ENCODE data around the gene SFMBT2. TPM values are rescaled to one million over a fixed set of nuclear protein-coding genes. Genes with fewer than 3 reads are reported as not detected.

Gene SFMBT2
- total and polyA plus RNA-seq, 4 donors = 15.3 to 23.8 (median 17.1) TPM

DNA sequence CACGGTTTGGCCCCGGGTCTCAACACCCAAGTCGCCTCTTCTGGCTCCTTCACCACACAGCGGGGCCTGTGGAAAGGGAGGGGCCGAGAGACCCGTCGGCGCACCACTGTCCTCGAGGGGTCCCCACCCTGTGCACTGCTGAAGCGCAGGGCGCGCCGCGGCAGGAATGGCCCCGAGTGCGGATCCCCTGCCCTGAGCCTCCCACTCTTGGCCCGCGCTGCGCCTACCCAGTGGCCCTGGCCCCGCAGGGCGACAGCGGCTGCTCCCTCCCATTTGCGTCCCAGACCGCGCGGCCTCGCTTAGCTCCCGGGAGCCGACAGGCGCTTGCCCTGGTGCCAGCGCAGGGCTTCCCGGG lies 2.1 kb upstream of the SFMBT2 start:
- Histone ChIP-seq H3K4me3 (ENCODE audit: low read depth, low read length) (peak overlapping the region; percentile 74), H3K4me1 (ENCODE audit: control insufficient read depth, insufficient read depth, low read length) (peaks cover 38% of the 10 kb centered on the region), H3K27ac (ENCODE audit: low read depth, low read length) (peak overlapping the region; percentile 52), H3K9me3 (ENCODE audit: control insufficient read depth, insufficient read depth, low read length) (no peaks in the 10 kb centered on the region), H3K36me3 (ENCODE audit: control insufficient read depth, insufficient read depth, low read length) (no peaks in the 10 kb centered on the region), H3K27me3 (ENCODE audit: control insufficient read depth, insufficient read depth, low read length) (peaks cover 29% of the 10 kb centered on the region)
- peak in 1 of 6 donors; percentile 22 for DNase-seq (ENCODE audit: low read depth in 4 of 6, low spot score in 6 of 6)
- 1% methylated on average over 20 of the region's 32 CpGs for WGBS (ENCODE audit: insufficient coverage)

DNA sequence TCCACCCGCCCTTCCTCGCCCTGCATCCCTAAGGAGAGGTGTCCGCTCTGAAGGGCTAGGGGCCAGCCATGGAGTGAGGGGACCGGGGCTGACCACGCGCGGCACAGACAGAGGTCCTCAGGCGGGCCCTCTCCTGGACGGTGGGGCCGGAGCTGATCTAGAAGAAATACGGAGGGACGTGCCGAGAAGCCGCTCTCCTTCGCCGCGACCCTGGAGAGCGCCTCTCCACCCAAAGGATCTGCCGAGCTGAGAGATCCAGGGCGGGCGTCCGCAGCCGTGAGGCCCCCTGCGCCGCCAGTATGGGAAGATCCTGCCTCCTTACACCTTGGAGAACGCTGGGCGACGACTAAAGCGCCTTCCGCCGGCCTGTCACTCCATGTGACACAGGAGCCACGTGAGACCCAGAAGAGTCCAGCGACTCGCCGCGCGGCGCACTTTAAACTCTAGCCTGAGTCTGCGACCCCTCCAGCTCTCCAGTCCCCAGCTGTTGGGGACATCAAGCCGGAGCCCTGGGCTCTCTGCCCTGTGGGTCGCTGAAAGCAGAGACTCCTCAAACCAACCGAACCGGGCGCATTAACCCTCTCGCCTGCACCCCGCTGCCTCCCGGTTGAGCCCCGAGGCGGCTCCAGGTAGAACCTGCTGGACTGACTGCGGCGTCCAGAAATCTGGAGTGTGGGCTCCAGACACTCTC lies 1.5 kb upstream of the SFMBT2 start:
- H3K27me3 ChIP-seq (ENCODE audit: control insufficient read depth, insufficient read depth, low read length) = peaks cover 29% of the 10 kb centered on the region
- peak overlapping the region; percentile 52 for H3K27ac ChIP-seq (ENCODE audit: low read depth, low read length)
- H3K9me3 ChIP-seq (ENCODE audit: control insufficient read depth, insufficient read depth, low read length) = no peaks in the 10 kb centered on the region
- peaks cover 43% of the 10 kb centered on the region for H3K4me1 ChIP-seq (ENCODE audit: control insufficient read depth, insufficient read depth, low read length)
- H3K4me3 ChIP-seq (ENCODE audit: low read depth, low read length) = peak overlapping the region; percentile 74
- DNase-seq (ENCODE audit: low read depth in 4 of 6, low spot score in 6 of 6) = peak in 2 of 6 donors; percentile 62 to 72
- peaks cover under 1% of the 10 kb centered on the region for H3K36me3 ChIP-seq (ENCODE audit: control insufficient read depth, insufficient read depth, low read length)
- WGBS (ENCODE audit: insufficient coverage) = 1% methylated on average over 51 of the region's 51 CpGs

DNA sequence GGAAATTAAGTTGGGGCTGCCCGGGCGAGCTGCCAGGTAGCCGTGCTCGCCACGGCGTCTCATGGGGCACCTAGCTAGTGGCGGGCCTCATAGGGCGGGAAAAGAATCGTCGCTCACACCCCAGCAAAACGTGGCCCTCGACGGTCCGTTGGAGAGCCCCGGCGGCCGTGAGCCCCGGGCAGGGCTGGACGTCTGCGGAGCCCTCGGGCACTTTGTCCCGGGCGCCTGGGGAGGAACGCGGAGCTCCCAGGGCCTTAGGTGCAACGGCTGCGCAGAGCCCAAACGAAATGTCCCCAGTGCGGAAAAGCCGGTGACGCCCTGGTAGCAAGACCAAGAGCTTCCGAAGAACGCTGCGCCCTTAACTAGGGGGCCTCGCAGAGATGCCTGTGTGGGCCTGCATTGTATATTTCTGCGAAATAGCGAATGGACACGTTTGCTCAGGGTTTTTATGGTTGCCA lies 866 bp upstream of the SFMBT2 start:
- 3% methylated on average over 35 of the region's 38 CpGs for WGBS (ENCODE audit: insufficient coverage)
- H3K4me1 ChIP-seq (ENCODE audit: control insufficient read depth, insufficient read depth, low read length) = peaks cover 48% of the 10 kb centered on the region
- peak in 2 of 6 donors; percentile 30 to 37 for DNase-seq (ENCODE audit: low read depth in 4 of 6, low spot score in 6 of 6)

DNA sequence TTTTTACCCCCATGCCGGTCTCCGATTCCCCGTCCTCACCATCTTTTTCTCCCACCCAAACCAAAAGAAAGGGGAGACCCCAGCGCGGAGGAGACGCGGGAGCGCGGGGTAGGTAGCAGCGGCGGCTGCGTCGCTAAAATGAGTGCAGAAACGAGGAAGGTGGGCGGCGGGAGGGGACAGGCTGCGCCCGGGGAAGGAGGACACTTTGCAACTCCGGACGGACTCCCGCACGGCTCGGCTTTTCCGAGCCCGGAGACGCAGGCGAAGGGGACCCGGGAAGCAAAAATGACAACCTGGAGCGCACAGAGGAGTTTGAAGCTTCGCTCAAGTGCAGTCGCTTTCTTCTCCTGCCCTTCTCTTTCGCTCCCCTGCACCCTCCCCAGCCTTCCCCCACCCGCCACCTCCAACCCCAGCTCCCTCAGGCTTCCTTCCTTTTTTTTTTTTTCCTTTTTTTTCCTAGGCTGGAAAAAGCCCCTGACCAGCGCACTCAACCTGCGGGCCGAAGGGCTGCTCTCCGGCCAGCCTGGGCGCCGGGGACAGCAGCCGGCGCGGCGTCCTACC lies 453 bp downstream of the SFMBT2 start:
- peaks cover 3% of the 10 kb centered on the region for H3K36me3 ChIP-seq (ENCODE audit: control insufficient read depth, insufficient read depth, low read length)
- peak overlapping the region; percentile 72 for H3K27ac ChIP-seq (ENCODE audit: low read depth, low read length)
- DNase-seq (ENCODE audit: low read depth in 4 of 6, low spot score in 6 of 6) = peak in 2 of 6 donors; percentile 65 to 66
- H3K4me3 ChIP-seq (ENCODE audit: low read depth, low read length) = peak overlapping the region; percentile 74
- 0% methylated on average over 39 of the region's 43 CpGs for WGBS (ENCODE audit: insufficient coverage)
- H3K4me1 ChIP-seq (ENCODE audit: control insufficient read depth, insufficient read depth, low read length) = peaks cover 49% of the 10 kb centered on the region
- H3K9me3 ChIP-seq (ENCODE audit: control insufficient read depth, insufficient read depth, low read length) = no peaks in the 10 kb centered on the region
- peaks cover 29% of the 10 kb centered on the region for H3K27me3 ChIP-seq (ENCODE audit: control insufficient read depth, insufficient read depth, low read length)

More for the DNA sequence above, 866 bp upstream of the SFMBT2 start:
- H3K27me3 ChIP-seq (ENCODE audit: control insufficient read depth, insufficient read depth, low read length) = peaks cover 29% of the 10 kb centered on the region
- peaks cover 3% of the 10 kb centered on the region for H3K36me3 ChIP-seq (ENCODE audit: control insufficient read depth, insufficient read depth, low read length)
- H3K9me3 ChIP-seq (ENCODE audit: control insufficient read depth, insufficient read depth, low read length) = no peaks in the 10 kb centered on the region
- peak overlapping the region; percentile 74 for H3K4me3 ChIP-seq (ENCODE audit: low read depth, low read length)
- no peak overlapping the region for H3K27ac ChIP-seq (ENCODE audit: low read depth, low read length)

DNA sequence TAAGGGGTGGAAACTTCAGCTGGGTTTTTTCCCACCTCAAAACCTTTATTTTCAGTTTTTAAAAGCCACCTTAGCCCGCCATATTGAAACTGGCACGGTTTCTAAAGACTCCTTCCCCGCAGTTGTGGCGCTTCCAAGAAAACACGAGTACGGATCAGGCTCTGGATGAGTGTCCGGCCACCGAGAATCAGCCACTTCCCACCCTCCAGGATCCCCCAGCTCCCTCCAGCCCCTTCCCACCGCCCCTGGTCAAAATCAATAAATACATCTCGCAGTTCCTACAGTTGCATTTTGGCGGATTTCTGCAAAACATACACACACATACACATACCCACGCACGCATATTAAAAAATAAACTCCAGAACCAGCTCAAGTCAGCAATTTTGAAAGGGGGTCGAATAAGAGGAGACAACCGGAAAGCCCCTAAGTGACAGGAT lies 1.1 kb downstream of the SFMBT2 start:
- DNase-seq (ENCODE audit: low read depth in 4 of 6, low spot score in 6 of 6) = peak in 3 of 6 donors; percentile 49 to 67 (median 65)
- Histone ChIP-seq H3K27me3 (ENCODE audit: control insufficient read depth, insufficient read depth, low read length) (peaks cover 29% of the 10 kb centered on the region), H3K27ac (ENCODE audit: low read depth, low read length) (peak overlapping the region; percentile 79), H3K4me3 (ENCODE audit: low read depth, low read length) (peak overlapping the region; percentile 74), H3K36me3 (ENCODE audit: control insufficient read depth, insufficient read depth, low read length) (peaks cover 3% of the 10 kb centered on the region), H3K9me3 (ENCODE audit: control insufficient read depth, insufficient read depth, low read length) (no peaks in the 10 kb centered on the region), H3K4me1 (ENCODE audit: control insufficient read depth, insufficient read depth, low read length) (peaks cover 49% of the 10 kb centered on the region)
- WGBS (ENCODE audit: insufficient coverage) = under 1% methylated on average over 9 of the region's 15 CpGs

DNA sequence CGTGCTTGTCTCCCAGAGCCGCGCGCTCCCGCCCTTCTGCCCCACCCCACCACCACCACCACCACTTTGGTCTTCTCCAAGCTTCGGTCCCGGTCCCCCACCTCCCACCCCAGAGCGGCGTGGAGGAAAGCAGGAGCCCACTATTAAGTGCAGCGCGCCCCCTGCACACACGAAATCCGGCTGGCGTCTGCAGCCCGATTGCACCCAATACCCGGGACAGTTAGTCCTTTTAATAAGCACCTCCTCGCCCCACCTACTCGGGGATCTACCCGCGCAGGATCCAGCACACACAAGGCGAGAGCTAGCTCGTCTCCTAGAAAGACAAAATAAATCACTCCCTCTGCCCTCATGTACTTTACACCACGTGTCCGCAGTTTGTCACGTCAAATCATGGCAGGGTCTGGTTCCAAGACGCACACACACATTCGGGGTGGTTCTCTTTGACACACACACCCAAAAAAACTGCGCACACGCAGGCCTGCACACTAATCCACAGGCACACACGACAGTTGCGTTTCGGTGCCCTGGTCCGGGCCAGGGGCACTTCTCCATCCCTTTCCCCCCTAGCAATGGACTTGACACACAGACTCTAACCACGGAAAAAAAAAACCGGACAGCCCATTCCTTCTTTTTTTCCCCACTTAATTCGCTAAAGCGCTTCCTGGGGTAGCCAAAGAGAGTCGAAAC lies 1.6 kb downstream of the SFMBT2 start:
- Histone ChIP-seq H3K27me3 (ENCODE audit: control insufficient read depth, insufficient read depth, low read length) (peaks cover 29% of the 10 kb centered on the region), H3K4me3 (ENCODE audit: low read depth, low read length) (peak overlapping the region; percentile 74), H3K4me1 (ENCODE audit: control insufficient read depth, insufficient read depth, low read length) (peaks cover 49% of the 10 kb centered on the region), H3K27ac (ENCODE audit: low read depth, low read length) (peak overlapping the region; percentile 79), H3K9me3 (ENCODE audit: control insufficient read depth, insufficient read depth, low read length) (no peaks in the 10 kb centered on the region), H3K36me3 (ENCODE audit: control insufficient read depth, insufficient read depth, low read length) (peaks cover 3% of the 10 kb centered on the region)
- 0% methylated on average over 32 of the region's 38 CpGs for WGBS (ENCODE audit: insufficient coverage)
- DNase-seq (ENCODE audit: low read depth in 4 of 6, low spot score in 6 of 6) = peak in 4 of 6 donors; percentile 56 to 78 (median 66)

DNA sequence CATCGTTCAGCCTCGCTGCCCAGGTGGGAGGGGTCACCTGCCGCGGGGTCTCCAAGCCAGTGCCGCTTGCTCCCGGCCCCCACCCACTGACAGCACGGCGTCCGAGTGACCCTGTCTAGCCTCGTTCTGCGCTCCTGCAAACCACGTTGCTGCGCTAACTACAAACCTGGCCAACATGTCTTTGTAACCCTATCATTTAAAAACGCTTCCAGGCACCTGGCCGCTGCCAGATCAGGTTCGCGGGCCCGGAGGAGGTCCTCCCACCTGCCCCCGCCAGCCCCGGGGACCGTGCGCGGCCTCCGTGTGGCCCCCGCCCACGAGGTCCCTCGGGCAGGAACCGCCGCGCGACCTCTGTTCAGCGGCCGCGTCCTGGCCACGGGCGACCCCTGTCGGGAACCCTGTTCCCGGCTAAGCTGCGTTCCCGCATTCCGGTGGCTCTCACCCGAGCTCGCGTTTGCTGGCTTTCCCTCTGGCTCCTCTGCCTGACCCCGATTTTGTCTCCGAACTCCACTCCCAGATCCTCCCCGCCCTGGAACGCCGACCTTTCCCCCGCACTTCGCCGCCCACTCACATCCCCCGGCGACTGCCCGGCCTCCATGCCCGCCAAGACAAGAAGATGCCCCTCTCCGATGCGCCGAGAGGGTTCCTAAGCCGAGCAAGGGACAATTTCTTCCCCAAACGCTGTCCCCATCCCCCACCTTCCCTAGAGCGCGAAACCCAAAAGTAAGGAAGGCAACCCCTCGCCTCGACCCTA lies 2.4 kb downstream of the SFMBT2 start:
- under 1% methylated on average over 63 of the region's 65 CpGs for WGBS (ENCODE audit: insufficient coverage)
- Histone ChIP-seq H3K4me3 (ENCODE audit: low read depth, low read length) (peak overlapping the region; percentile 74), H3K4me1 (ENCODE audit: control insufficient read depth, insufficient read depth, low read length) (peaks cover 49% of the 10 kb centered on the region), H3K36me3 (ENCODE audit: control insufficient read depth, insufficient read depth, low read length) (peaks cover 3% of the 10 kb centered on the region), H3K9me3 (ENCODE audit: control insufficient read depth, insufficient read depth, low read length) (no peaks in the 10 kb centered on the region), H3K27me3 (ENCODE audit: control insufficient read depth, insufficient read depth, low read length) (peaks cover 25% of the 10 kb centered on the region), H3K27ac (ENCODE audit: low read depth, low read length) (peak overlapping the region; percentile 79)
- DNase-seq (ENCODE audit: low read depth in 4 of 6, low spot score in 6 of 6) = peak in 5 of 6 donors; percentile 40 to 89 (median 62)

DNA sequence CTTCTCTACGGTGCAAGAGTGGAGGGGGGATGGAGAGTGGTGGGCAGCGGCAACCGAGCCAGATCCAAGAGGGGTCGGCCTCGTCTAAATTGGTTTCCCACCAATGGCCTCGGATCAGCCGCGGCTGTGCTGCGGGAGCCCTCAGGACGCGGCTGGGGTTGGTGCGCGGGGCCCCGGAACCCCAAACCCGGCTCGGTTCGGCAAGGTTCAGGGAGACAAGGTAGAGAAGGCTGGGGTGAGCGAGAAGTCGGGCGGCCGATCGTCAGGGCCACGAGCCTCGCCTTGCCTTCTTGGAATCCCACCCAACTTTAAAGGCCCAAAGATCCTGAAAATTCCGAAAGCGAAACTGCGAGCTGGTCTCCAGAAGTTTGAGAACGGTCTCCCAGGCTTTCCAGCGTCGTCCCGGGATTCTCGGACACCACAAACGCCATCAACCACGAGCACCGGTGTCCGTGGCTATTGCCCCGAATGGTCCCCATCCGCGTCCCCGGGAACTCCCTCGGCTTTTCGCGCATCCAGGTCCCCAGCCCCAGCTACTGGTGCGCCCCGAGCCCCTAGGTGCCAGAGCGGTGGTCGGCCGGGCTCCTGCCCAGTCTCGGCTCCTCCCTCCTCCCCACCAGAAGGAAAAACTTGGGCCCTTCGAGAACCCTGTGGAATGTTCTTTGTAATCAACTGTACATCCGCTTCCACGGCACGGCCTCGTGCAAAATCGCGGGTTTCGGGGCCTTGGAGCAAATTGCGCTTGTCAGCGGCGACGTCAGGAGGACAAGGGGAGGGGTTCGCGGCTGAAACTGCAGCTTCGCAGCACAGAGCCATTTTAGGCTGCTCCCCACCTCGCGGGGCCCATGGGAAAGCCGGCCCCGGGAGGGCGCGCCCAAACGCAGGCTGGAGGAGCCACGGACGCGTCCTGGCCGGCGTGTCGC lies 3.2 kb downstream of the SFMBT2 start:
- peak overlapping the region; percentile 74 for H3K4me3 ChIP-seq (ENCODE audit: low read depth, low read length)
- WGBS (ENCODE audit: insufficient coverage) = 7% methylated on average over 74 of the region's 77 CpGs
- peaks cover 16% of the 10 kb centered on the region for H3K27me3 ChIP-seq (ENCODE audit: control insufficient read depth, insufficient read depth, low read length)
- peaks cover 44% of the 10 kb centered on the region for H3K4me1 ChIP-seq (ENCODE audit: control insufficient read depth, insufficient read depth, low read length)
- peak in 2 of 6 donors; percentile 85 for DNase-seq (ENCODE audit: low read depth in 4 of 6, low spot score in 6 of 6)
- H3K9me3 ChIP-seq (ENCODE audit: control insufficient read depth, insufficient read depth, low read length) = no peaks in the 10 kb centered on the region
- H3K27ac ChIP-seq (ENCODE audit: low read depth, low read length) = peak overlapping the region; percentile 79
- peaks cover 3% of the 10 kb centered on the region for H3K36me3 ChIP-seq (ENCODE audit: control insufficient read depth, insufficient read depth, low read length)
